AG04450 (cell line): ENCODE data around the gene AK2. TPM values are rescaled to one million over a fixed set of nuclear protein-coding genes. Genes with fewer than 3 reads are reported as not detected.
"Not testable (repeated sequence)": the region's sequence is repeated elsewhere in the genome, so short reads cannot be mapped to it uniquely, and the experiment has no call there.

Experiments used
- CTCF ChIA-PET: fragments of 300-600, 350-600 bp; formaldehyde crosslinking; extraction: SDS; loops from one replicate; lab custom pipeline; 2022; ENCODE audit warnings: antibody characterized with exemption, inconsistent platforms; lab: Charles Lee
- POLR2A ChIA-PET: fragments of 350-600 bp; formaldehyde crosslinking; extraction: SDS; loops from one replicate; lab custom pipeline; 2021; ENCODE audit warnings: antibody characterized with exemption, inconsistent platforms; lab: Yijun Ruan, JAX
- DNase-seq: peaks from one replicate; pipeline ENCODE4 v3.0.0-alpha.2; 2011; ENCODE audit warnings: low read depth, low spot score
- H3K27ac ChIP-seq: one replicate; pipeline ENCODE4 v1.5.1; 2012; ENCODE audit warnings: low read depth, low read length, control low read depth
- H3K27me3 ChIP-seq: one replicate; pipeline ENCODE4 v1.6.0; 2012; ENCODE audit warnings: low read length; ENCODE audit not compliant: control insufficient read depth, insufficient read depth
- H3K4me3 ChIP-seq: 2 replicates; pipeline ENCODE4 v1.5.1; 2011; ENCODE audit warnings: mild to moderate bottlenecking, low read depth, low read length, control low read depth
- H3K9me3 ChIP-seq: 2 replicates; pipeline ENCODE4 v1.5.1; 2012; ENCODE audit warnings: low read length; ENCODE audit not compliant: control insufficient read depth, insufficient read depth
- polyA plus RNA-seq: library from polyadenylated mRNA; depleted of rRNA; stranded (reverse); fragments of >200 nt; gene quantifications from 2 replicates; pipeline ENCODE4 v1.2.3, GENCODE V29; 2011
- TF ChIP-seq, protein P1 (sequence below): IDR thresholded peaks from 2 replicates; pipeline ENCODE4 v1.5.1; 2011; ENCODE audit warnings: low read depth, low read length, control low read depth, inconsistent platforms

AK2 gene
- polyA plus RNA-seq, 1 experiment: 129 TPM

GRCh38 chr1:33029921-33030320, 6.8 kb downstream of the AK2 start:
- H3K27me3 ChIP-seq: no peaks in the 10 kb centered on the region
- H3K4me3 ChIP-seq: no peak overlapping the region
- TF ChIP-seq, protein P1, sequence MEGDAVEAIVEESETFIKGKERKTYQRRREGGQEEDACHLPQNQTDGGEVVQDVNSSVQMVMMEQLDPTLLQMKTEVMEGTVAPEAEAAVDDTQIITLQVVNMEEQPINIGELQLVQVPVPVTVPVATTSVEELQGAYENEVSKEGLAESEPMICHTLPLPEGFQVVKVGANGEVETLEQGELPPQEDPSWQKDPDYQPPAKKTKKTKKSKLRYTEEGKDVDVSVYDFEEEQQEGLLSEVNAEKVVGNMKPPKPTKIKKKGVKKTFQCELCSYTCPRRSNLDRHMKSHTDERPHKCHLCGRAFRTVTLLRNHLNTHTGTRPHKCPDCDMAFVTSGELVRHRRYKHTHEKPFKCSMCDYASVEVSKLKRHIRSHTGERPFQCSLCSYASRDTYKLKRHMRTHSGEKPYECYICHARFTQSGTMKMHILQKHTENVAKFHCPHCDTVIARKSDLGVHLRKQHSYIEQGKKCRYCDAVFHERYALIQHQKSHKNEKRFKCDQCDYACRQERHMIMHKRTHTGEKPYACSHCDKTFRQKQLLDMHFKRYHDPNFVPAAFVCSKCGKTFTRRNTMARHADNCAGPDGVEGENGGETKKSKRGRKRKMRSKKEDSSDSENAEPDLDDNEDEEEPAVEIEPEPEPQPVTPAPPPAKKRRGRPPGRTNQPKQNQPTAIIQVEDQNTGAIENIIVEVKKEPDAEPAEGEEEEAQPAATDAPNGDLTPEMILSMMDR: no peak
- DNase-seq: no peak
- ChIA-PET CTCF (interaction anchor here (0.8 to 4.2 kb wide), 4 partner anchors 23 to 65 kb away, joined by 3 to 18 read pairs (median 4); no protein-coding TSS in a partner anchor), POLR2A (interaction anchor here (1.2 kb wide), 1 partner anchor 65 kb away, joined by 6 read pairs; the partner anchor contains the start of gene RNF19B)
- no peak overlapping the region for H3K27ac ChIP-seq
- no peaks in the 10 kb centered on the region for H3K9me3 ChIP-seq

GRCh38 chr1:33029209-33029608, 7.5 kb downstream of the AK2 start:
- Histone ChIP-seq H3K4me3 (no peak overlapping the region), H3K27ac (no peak overlapping the region), H3K27me3 (no peaks in the 10 kb centered on the region), H3K9me3 (no peaks in the 10 kb centered on the region)
- no peak for DNase-seq
- TF ChIP-seq, protein P1: no peak
- CTCF ChIA-PET: no interaction called here
- POLR2A ChIA-PET: no interaction called here

GRCh38 chr1:33025761-33026160, 10.9 kb downstream of the AK2 start:
- no peak overlapping the region for H3K27ac ChIP-seq
- POLR2A ChIA-PET: interaction anchor here (0.6 kb wide), 1 partner anchor 324 kb away, joined by 11 read pairs; no protein-coding TSS in a partner anchor
- CTCF ChIA-PET: interaction anchor here (1.0 to 1.1 kb wide), 2 partner anchors 18 to 128 kb away, joined by 3 to 6 read pairs; no protein-coding TSS in a partner anchor
- no peaks in the 10 kb centered on the region for H3K9me3 ChIP-seq
- no peaks in the 10 kb centered on the region for H3K27me3 ChIP-seq
- DNase-seq: no peak
- no peak overlapping the region for H3K4me3 ChIP-seq
- TF ChIP-seq, protein P1: no peak

- POLR2A ChIA-PET: interaction anchor here (0.6 kb wide), 1 partner anchor 325 kb away, joined by 11 read pairs; no protein-coding TSS in a partner anchor
- no peak overlapping the region for H3K4me3 ChIP-seq
- CTCF ChIA-PET: interaction anchor here (0.6 to 1.1 kb wide), 2 partner anchors 128 to 406 kb away, joined by 3 read pairs; no protein-coding TSS in a partner anchor
- TF ChIP-seq, protein P1: no peak
- no peaks in the 10 kb centered on the region for H3K27me3 ChIP-seq
- H3K9me3 ChIP-seq: no peaks in the 10 kb centered on the region
- no peak overlapping the region for H3K27ac ChIP-seq
- DNase-seq: no peak
These were observed 11.5 kb downstream of the AK2 start for GRCh38 chr1:33025180-33025569.

DNA sequence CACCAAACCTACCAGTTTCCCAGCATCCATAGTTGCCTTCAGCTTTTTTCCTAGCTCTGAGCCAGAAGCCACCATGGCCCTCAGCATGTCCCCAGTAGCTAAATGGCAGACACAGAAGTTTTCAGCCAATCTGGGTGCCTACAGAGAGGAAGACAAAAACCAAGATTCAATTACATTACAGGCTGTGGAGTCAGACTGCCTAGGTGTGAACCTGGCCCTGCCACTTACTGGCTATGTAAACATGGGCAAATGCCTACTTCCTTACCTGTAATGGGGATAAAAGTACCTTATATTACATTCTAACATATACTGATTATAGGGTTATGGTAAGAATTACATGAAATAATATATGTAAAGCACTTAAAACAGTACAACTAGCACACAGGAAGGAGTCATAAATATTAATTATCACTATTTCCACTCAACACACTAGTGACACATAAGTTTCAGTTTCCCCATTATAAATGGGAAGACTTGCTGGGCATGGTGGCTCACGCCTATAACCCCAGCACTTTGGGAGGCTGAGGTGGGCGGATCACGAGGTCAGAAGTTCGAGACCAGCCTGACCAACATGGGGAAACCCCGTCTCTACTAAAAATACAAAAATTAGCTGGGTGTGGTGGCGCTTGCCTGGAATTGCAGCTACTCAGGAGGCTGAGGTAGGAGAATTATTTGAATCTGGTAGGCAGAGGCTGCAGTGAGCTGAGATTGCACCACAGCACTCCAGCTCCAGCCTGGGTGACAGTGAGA, 12.1 kb downstream of the AK2 start:
- POLR2A ChIA-PET, H3K9me3 ChIP-seq, H3K27me3 ChIP-seq, DNase-seq, H3K27ac ChIP-seq, H3K4me3 ChIP-seq: not testable (repeated sequence)
- CTCF ChIA-PET: interaction anchor here (0.6 kb wide), 1 partner anchor 407 kb away, joined by 3 read pairs; no protein-coding TSS in a partner anchor
